CD4-positive, alpha-beta T cell (primary cell): ENCODE data around the gene HSPBAP1. TPM values are rescaled to one million over a fixed set of nuclear protein-coding genes. Genes with fewer than 3 reads are reported as not detected.

Experiments used
- ATAC-seq: fragments of 200-7000 bp; cut with Tn5 transposase; one replicate; pipeline ENCODE4 v1.10.0; 2022; ENCODE audit warnings: mild to moderate bottlenecking; ENCODE audit not compliant: poor library complexity
- CTCF ChIA-PET: fragments of 350-600 bp; sonication (Branson Sonifier 250); formaldehyde crosslinking; loops from one replicate; lab custom pipeline; 2021; ENCODE audit warnings: antibody characterized with exemption, inconsistent platforms; lab: Charles Lee
- POLR2A ChIA-PET: fragments of 350-600 bp; sonication (Branson Sonifier 250); formaldehyde crosslinking; loops from one replicate; lab custom pipeline; 2021; ENCODE audit warnings: antibody characterized with exemption, inconsistent platforms; lab: Charles Lee
- DNase-seq, 14 experiments: peaks; one replicate each; pipeline ENCODE4 v3.0.0-alpha.2; 2013 to 2020; ENCODE audit warnings: mixed read lengths in 2 of 14
- H3K27ac ChIP-seq, 2 donors: one replicate each; pipeline versions ENCODE4 v1.5.1 to v1.7.0; 2013; ENCODE audit warnings: low read length in 2 of 2, low read depth in 1 of 2, mild to moderate bottlenecking in 1 of 2
- H3K27me3 ChIP-seq, 2 experiments: 1 replicate in 1 of 2; 2 replicates in 1 of 2; pipeline versions ENCODE4 v1.6.1 to v1.7.0; 2013; ENCODE audit warnings: low read length in 2 of 2, control low read depth in 1 of 2, mild to moderate bottlenecking in 1 of 2, moderate library complexity in 1 of 2; ENCODE audit not compliant: insufficient read depth in 2 of 2, control insufficient read depth in 1 of 2
- H3K36me3 ChIP-seq: one replicate; pipeline ENCODE4 v1.6.1; 2013; ENCODE audit warnings: low read length, control low read depth; ENCODE audit not compliant: insufficient read depth
- H3K4me1 ChIP-seq: one replicate; pipeline ENCODE4 v1.6.1; 2013; ENCODE audit warnings: low read length, control low read depth; ENCODE audit not compliant: insufficient read depth
- H3K4me3 ChIP-seq: one replicate; pipeline ENCODE4 v1.5.1; 2013; ENCODE audit warnings: mild to moderate bottlenecking, low read length, moderate library complexity
- H3K9me3 ChIP-seq, 2 experiments: 1 replicate in 1 of 2; 2 replicates in 1 of 2; pipeline versions ENCODE4 v1.6.1 to v1.7.0; 2013; ENCODE audit warnings: low read length in 2 of 2, mild to moderate bottlenecking in 2 of 2, control low read depth in 1 of 2, moderate library complexity in 1 of 2; ENCODE audit not compliant: control insufficient read depth in 1 of 2, insufficient read depth in 1 of 2
- H3K27ac Mint-ChIP-seq: one replicate; pipeline ENCODE4 v1.8.0; 2020; ENCODE audit warnings: mixed read lengths
- H3K27me3 Mint-ChIP-seq: one replicate; pipeline ENCODE4 v1.8.0; 2021; ENCODE audit warnings: mixed read lengths
- H3K36me3 Mint-ChIP-seq: one replicate; pipeline ENCODE4 v1.8.0; 2021; ENCODE audit warnings: low read depth, mixed read lengths
- H3K4me1 Mint-ChIP-seq: one replicate; pipeline ENCODE4 v1.8.0; 2021; ENCODE audit warnings: low read depth, mixed read lengths
- H3K4me3 Mint-ChIP-seq: one replicate; pipeline ENCODE4 v1.8.0; 2020; ENCODE audit warnings: mild to moderate bottlenecking, mixed read lengths
- H3K9me3 Mint-ChIP-seq: one replicate; pipeline ENCODE4 v1.8.0; 2020; ENCODE audit warnings: mixed read lengths
- intact Hi-C, 2 experiments: fragments of 100-400 bp; cut with DNase I in 1 of 2; cut with micrococcal nuclease in 1 of 2; formaldehyde crosslinking; loops; one replicate each; pipeline versions ENCODE4 v1.15.1 to v1.9.0; 2023 to 2025; cut with DNase I, micrococcal nuclease
- total RNA-seq, 174 experiments: library from RNA in 2 of 174; stranded (reverse) in 2 of 174; gene quantifications; one replicate each; pipeline ENCODE4 v1.2.3 and lab custom pipeline; 2021 to 2026
- TF ChIP-seq, protein P1 (sequence below): fragments of 200-600 bp; IDR thresholded peaks from one replicate; pipeline ENCODE4 v1.8.0; 2022; ENCODE audit warnings: antibody characterized with exemption, mild to moderate bottlenecking

Gene HSPBAP1
- total RNA-seq, 2 experiments from 2014 or later = 9.3 to 11.0 TPM

GRCh38 chr3:122727294-122727693, 66.3 kb downstream of the HSPBAP1 start:
- Mint-ChIP-seq H3K4me3 (no peak overlapping the region), H3K9me3 (peaks cover 2% of the 10 kb centered on the region), H3K4me1 (no peaks in the 10 kb centered on the region), H3K36me3 (peaks cover 66% of the 10 kb centered on the region), H3K27ac (no peak overlapping the region), H3K27me3 (no peaks in the 10 kb centered on the region)
- Histone ChIP-seq H3K27me3 (no peaks in the 10 kb centered on the region), H3K36me3 (peaks cover 13% of the 10 kb centered on the region), H3K9me3 (peaks cover 0 to 6% of the 10 kb centered on the region in 2 experiments), H3K4me1 (no peaks in the 10 kb centered on the region), H3K27ac (no peak overlapping the region), H3K4me3 (no peak overlapping the region)
- ChIA-PET CTCF (no interaction called here), POLR2A (interaction anchor here (1.0 kb wide), 1 partner anchor 17 kb away, joined by 3 read pairs; no protein-coding TSS in a partner anchor)
- TF ChIP-seq, protein P1, sequence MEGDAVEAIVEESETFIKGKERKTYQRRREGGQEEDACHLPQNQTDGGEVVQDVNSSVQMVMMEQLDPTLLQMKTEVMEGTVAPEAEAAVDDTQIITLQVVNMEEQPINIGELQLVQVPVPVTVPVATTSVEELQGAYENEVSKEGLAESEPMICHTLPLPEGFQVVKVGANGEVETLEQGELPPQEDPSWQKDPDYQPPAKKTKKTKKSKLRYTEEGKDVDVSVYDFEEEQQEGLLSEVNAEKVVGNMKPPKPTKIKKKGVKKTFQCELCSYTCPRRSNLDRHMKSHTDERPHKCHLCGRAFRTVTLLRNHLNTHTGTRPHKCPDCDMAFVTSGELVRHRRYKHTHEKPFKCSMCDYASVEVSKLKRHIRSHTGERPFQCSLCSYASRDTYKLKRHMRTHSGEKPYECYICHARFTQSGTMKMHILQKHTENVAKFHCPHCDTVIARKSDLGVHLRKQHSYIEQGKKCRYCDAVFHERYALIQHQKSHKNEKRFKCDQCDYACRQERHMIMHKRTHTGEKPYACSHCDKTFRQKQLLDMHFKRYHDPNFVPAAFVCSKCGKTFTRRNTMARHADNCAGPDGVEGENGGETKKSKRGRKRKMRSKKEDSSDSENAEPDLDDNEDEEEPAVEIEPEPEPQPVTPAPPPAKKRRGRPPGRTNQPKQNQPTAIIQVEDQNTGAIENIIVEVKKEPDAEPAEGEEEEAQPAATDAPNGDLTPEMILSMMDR = no peak
- DNase-seq (no peak), ATAC-seq (no peak)
- intact Hi-C loops = no loop called here

GRCh38 chr3:122725106-122725505, 68.5 kb downstream of the HSPBAP1 start:
- TF ChIP-seq, protein P1 = no peak
- Histone ChIP-seq H3K9me3 (peaks cover 0 to 6% of the 10 kb centered on the region in 2 experiments), H3K27me3 (no peaks in the 10 kb centered on the region), H3K4me1 (no peaks in the 10 kb centered on the region), H3K27ac (no peak overlapping the region), H3K4me3 (no peak overlapping the region), H3K36me3 (peaks cover 27% of the 10 kb centered on the region)
- DNase-seq (no peak), ATAC-seq (no peak)
- Mint-ChIP-seq H3K4me1 (no peaks in the 10 kb centered on the region), H3K27ac (no peak overlapping the region), H3K36me3 (peaks cover 76% of the 10 kb centered on the region), H3K4me3 (no peak overlapping the region), H3K9me3 (peaks cover 2% of the 10 kb centered on the region), H3K27me3 (no peaks in the 10 kb centered on the region)
- intact Hi-C loops = no loop called here
- CTCF ChIA-PET = no interaction called here
- POLR2A ChIA-PET = no interaction called here

DNA sequence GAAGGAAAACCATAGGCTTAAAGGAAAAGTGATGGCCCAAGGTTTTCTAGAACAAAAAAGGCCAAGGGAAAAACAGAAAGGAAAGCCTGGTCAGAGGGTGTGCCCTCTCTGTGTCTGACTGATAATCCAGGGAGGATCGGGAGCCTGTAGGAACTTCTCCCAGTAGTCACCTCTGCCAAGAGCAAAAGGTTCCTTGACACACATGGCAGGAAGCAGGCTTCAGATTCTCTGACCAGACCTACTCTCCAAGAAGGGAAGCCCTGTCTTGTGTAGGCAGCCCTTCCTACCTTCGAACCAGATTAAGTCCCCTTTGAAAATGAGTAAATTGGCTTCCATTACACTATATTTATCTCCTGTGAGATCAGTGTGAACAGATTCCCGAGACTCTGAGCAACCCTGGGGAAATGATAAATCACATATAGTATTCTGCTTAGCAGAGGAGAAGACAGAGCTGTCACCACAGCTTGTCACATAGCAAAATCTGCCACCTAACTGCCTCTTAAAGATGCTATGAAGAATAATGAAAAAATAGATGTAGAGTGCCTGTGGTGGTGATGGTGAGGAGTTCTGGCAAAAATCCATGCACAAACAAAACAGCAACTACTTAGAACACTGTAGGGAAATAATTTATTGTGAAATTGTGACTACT, 74.2 kb downstream of the HSPBAP1 start:
- Mint-ChIP-seq H3K36me3 (peaks cover 96% of the 10 kb centered on the region), H3K27ac (no peak overlapping the region), H3K9me3 (no peaks in the 10 kb centered on the region), H3K4me3 (no peak overlapping the region), H3K4me1 (no peaks in the 10 kb centered on the region), H3K27me3 (no peaks in the 10 kb centered on the region)
- ChIA-PET CTCF (no interaction called here), POLR2A (no interaction called here)
- Histone ChIP-seq H3K4me3 (no peak overlapping the region), H3K27ac (no peak overlapping the region), H3K27me3 (no peaks in the 10 kb centered on the region), H3K9me3 (no peaks in the 10 kb centered on the region), H3K4me1 (no peaks in the 10 kb centered on the region), H3K36me3 (peaks cover 75% of the 10 kb centered on the region)
- intact Hi-C loops = no loop called here
- DNase-seq = no peak
- no peak for ATAC-seq
- TF ChIP-seq, protein P1 = no peak
